Hepatocyte (in vitro differentiated cells): ENCODE results near the gene SLC6A7.

Experiments
- CTCF ChIP-seq: fragments of 200-600 bp; sonication (generic); IDR thresholded peaks from 2 replicates; pipeline ENCODE4 v1.5.1; 2016; ENCODE audit warnings: antibody characterized with exemption, mild to moderate bottlenecking; ENCODE audit not compliant: poor library complexity
- EZH2 ChIP-seq: fragments of 200-600 bp; sonication (generic); IDR thresholded peaks from 2 replicates; pipeline ENCODE4 v1.6.1; 2016; ENCODE audit warnings: antibody characterized with exemption, mild to moderate bottlenecking, borderline replicate concordance

- TF ChIP-seq EZH2: no peak
- no peak for TF ChIP-seq CTCF
Observed at GRCh38 chr5:150184990-150185912, 4.6 kb upstream of the SLC6A7 start.
